Adrenal gland (tissue), 12 donors: ENCODE results near the gene ARG2. TPM values are rescaled to one million over a fixed set of nuclear protein-coding genes. Genes with fewer than 3 reads are reported as not detected.

ENCODE experiments used
- polyA plus RNA-seq, 3 donors: library from polyadenylated mRNA; stranded (reverse); fragments of 200-250 nt in 2 of 3; fragments of 350-450 nt in 1 of 3; fragmentation: Illumina TruSeq in 1 of 3; extraction: RNeasy Lipid Tissue Mini Kit (QIAGEN cat#74804) in 1 of 3; gene quantifications; one replicate each; pipeline ENCODE4 v1.2.3, GENCODE V29; 2013 to 2014
- small RNA-seq, 2 donors: library from RNA; depleted of rRNA; stranded (forward); fragments of <200 nt; gene quantifications; one replicate each; pipeline ENCODE3, GENCODE V24; 2016
- total RNA-seq, 9 donors: library from RNA; depleted of rRNA in 4 of 9; stranded (reverse); fragments of >200 nt in 4 of 9; fragments of 120-200 nt in 1 of 9; fragmentation: NEBNext Ultra II Directional in 1 of 9; extraction: Animal tissue kit (Norgen Biotek cat#: 25700) in 1 of 9; gene quantifications; one replicate each; pipeline versions ENCODE4 v1.1.0 to v1.2.4, GENCODE V29; 2013 to 2023
- donor health status: healthy with polysubstance abuse.
- donor health status: Bipolar disorder and iron deficiency.
- donor health status: DM: yes; HTN: yes; CAD: no.
- donor health status: DM: no; HTN: no; CAD: no.
- donor health status: DM: no; HTN: no; CAD: no.
- donor health status: DM: yes; HTN: yes; CAD: no.

The ARG2 gene
- total and polyA plus RNA-seq, 12 donors: 2.5 to 45.4 (median 4.5) TPM

Small RNAs within 50 kb of the gene (small RNA-seq; reads per million reads assigned to genes)
- gene AL132640.3 (0 reads per million in 2 donors), gene RF00019 (0 reads per million in 2 donors), gene RNA5SP386 (0 to 0.12 reads per million in 2 donors)

Other genes starting within 250 kb of the ARG2 start
- gene PLEK2, start 207.8 kb upstream of the ARG2 start, total RNA-seq: 100 to 1,000 TPM in 2 of 9 donors, 10 to 100 TPM in 7; 19.6 to 384 (median 49.4) TPM
- gene PLEK2, start 207.8 kb upstream of the ARG2 start, polyA plus RNA-seq: 100 to 1,000 TPM in 1 of 3 donors, 10 to 100 TPM in 2; 35.8 to 339 (median 77.8) TPM
- gene TMEM229B, start 131.2 kb upstream of the ARG2 start, total RNA-seq: 10 to 100 TPM; 25.7 to 63.9 (median 40.1) TPM
- 10 to 100 TPM in 2 of 3 donors, 1 to 10 TPM in 1; 5.7 to 31.9 (median 12.0) TPM for gene TMEM229B, start 131.2 kb upstream of the ARG2 start, polyA plus RNA-seq
- gene PLEKHH1, start 86.6 kb upstream of the ARG2 start, total RNA-seq: 10 to 100 TPM in 8 of 9 donors, 1 to 10 TPM in 1; 8.3 to 30.6 (median 19.4) TPM
- 10 to 100 TPM; 19.3 to 50.4 (median 28.0) TPM for gene PLEKHH1, start 86.6 kb upstream of the ARG2 start, polyA plus RNA-seq
- 10 to 100 TPM; 43.0 to 79.1 (median 54.2) TPM for gene PIGH, start 19.7 kb upstream of the ARG2 start, total RNA-seq
- gene PIGH, start 19.7 kb upstream of the ARG2 start, polyA plus RNA-seq: 10 to 100 TPM; 41.5 to 66.7 (median 41.9) TPM
- gene VTI1B, start 54.7 kb downstream of the ARG2 start, total RNA-seq: 100 to 1,000 TPM in 3 of 9 donors, 10 to 100 TPM in 6; 52.2 to 108 (median 86.8) TPM
- gene VTI1B, start 54.7 kb downstream of the ARG2 start, polyA plus RNA-seq: 10 to 100 TPM; 54.6 to 79.3 (median 68.0) TPM
- 100 to 1,000 TPM in 3 of 9 donors, 10 to 100 TPM in 6; 73.1 to 309 (median 81.9) TPM for gene RDH11, start 75.8 kb downstream of the ARG2 start, total RNA-seq
- 100 to 1,000 TPM in 1 of 3 donors, 10 to 100 TPM in 2; 49.1 to 282 (median 58.9) TPM for gene RDH11, start 75.8 kb downstream of the ARG2 start, polyA plus RNA-seq
- gene RDH12, start 82.0 kb downstream of the ARG2 start, total RNA-seq: 100 to 1,000 TPM in 1 of 9 donors, 10 to 100 TPM in 2, 1 to 10 TPM in 6; 1.1 to 192 (median 2.3) TPM
- gene RDH12, start 82.0 kb downstream of the ARG2 start, polyA plus RNA-seq: 10 to 100 TPM in 1 of 3 donors, 1 to 10 TPM in 2; 1.0 to 24.8 (median 3.5) TPM
- 10 to 100 TPM; 19.6 to 33.6 (median 26.0) TPM for gene ZFYVE26, start 196.7 kb downstream of the ARG2 start, total RNA-seq
- gene ZFYVE26, start 196.7 kb downstream of the ARG2 start, polyA plus RNA-seq: 10 to 100 TPM in 2 of 3 donors, 1 to 10 TPM in 1; 6.6 to 14.0 (median 13.4) TPM
- gene RAD51B, start 199.9 kb downstream of the ARG2 start, total RNA-seq: 10 to 100 TPM in 7 of 9 donors, 1 to 10 TPM in 2; 3.3 to 24.6 (median 13.8) TPM
- gene RAD51B, start 199.9 kb downstream of the ARG2 start, polyA plus RNA-seq: 1 to 10 TPM; 2.3 to 5.3 (median 3.1) TPM